K562 (cell line): ENCODE results near the gene KMT2C. TPM values are rescaled to one million over a fixed set of nuclear protein-coding genes. Genes with fewer than 3 reads are reported as not detected.

Source experiments
- ATAC-seq: fragments of 200-7000 bp; cut with Tn5 transposase; 3 replicates; pipeline ENCODE4 v1.9.1; 2020; ENCODE audit warnings: moderate library complexity
- BruUV-seq: library from RNA; stranded (reverse); fragments of 400-500 nt; replicated peaks from 2 replicates; lab custom pipeline; 2021; lab: Mats Ljungman, UMichigan
- CTCF ChIA-PET: fragments of 300-600 bp; formaldehyde crosslinking; extraction: SDS; loops from one replicate; lab custom pipeline; 2021; ENCODE audit warnings: low intra/inter-chr PET ratio; lab: Yijun Ruan, JAX
- POLR2A ChIA-PET: fragments of 300-600, 350-650 bp; sonication (Branson Sonifier 250); formaldehyde crosslinking; extraction: SDS; loops from one replicate; lab custom pipeline; 2021; ENCODE audit warnings: antibody characterized with exemption, inconsistent platforms; lab: Yijun Ruan, JAX
- DNase-seq, 4 experiments: peaks; one replicate each; pipeline versions ENCODE4 v3.0.0 to v3.0.0-alpha.2; 2011 to 2018; ENCODE audit warnings: low spot score in 3 of 4, mixed read lengths in 3 of 4; ENCODE audit errors: extremely low read depth in 1 of 4
- FAIRE-seq: peaks from 2 replicates; lab custom pipeline; 2011; peaks lifted over from hg19 to GRCh38; lab: Jason Lieb, UNC
- H2AFZ ChIP-seq: 2 replicates; pipeline ENCODE4 v1.6.0; 2011; ENCODE audit warnings: low read depth, low read length, control low read depth, inconsistent platforms
- H3K27ac ChIP-seq: fragments of 200-600 bp; 3 replicates; pipeline ENCODE4 v1.8.0; 2011; ENCODE audit warnings: low read depth, mild to moderate bottlenecking, control low read depth, inconsistent platforms, low read length, moderate library complexity, mixed read lengths; ENCODE audit errors: extremely low read depth
- H3K27me3 ChIP-seq, 2 experiments: fragments of 300-600 bp in 1 of 2; 2 replicates in 1 of 2; 3 replicates in 1 of 2; pipeline versions ENCODE4 v1.6.0 to v1.8.0; 2011; ENCODE audit warnings: inconsistent platforms in 2 of 2, low read length in 2 of 2, mild to moderate bottlenecking in 1 of 2, mixed read lengths in 1 of 2, moderate library complexity in 1 of 2; ENCODE audit not compliant: control insufficient read depth in 2 of 2, insufficient read depth in 2 of 2
- H3K36me3 ChIP-seq: fragments of 300-600 bp; 3 replicates; pipeline ENCODE4 v1.8.0; 2011; ENCODE audit warnings: mild to moderate bottlenecking, low read length, inconsistent platforms; ENCODE audit not compliant: control insufficient read depth, insufficient read depth
- H3K4me1 ChIP-seq, 2 experiments: fragments of 200-600 bp in 1 of 2; replicated peaks in 1 of 2; 2 replicates in 1 of 2; 3 replicates in 1 of 2; pipeline versions ENCODE4 v1.5.1 to v1.8.0; 2011; ENCODE audit warnings: inconsistent platforms in 2 of 2, low read length in 2 of 2, mild to moderate bottlenecking in 1 of 2, mixed read lengths in 1 of 2, moderate library complexity in 1 of 2; ENCODE audit not compliant: control insufficient read depth in 2 of 2, insufficient read depth in 2 of 2
- H3K4me2 ChIP-seq: 2 replicates; pipeline ENCODE4 v1.6.1; 2011; ENCODE audit warnings: low read length, control low read depth, inconsistent platforms, mixed read lengths; ENCODE audit not compliant: insufficient read depth
- H3K4me3 ChIP-seq: fragments of 200-600 bp; sonication (generic), shearing (Covaris generic); 2 replicates; pipeline ENCODE4 v1.5.1; 2016; ENCODE audit warnings: control low read depth, inconsistent platforms
- H3K79me2 ChIP-seq: fragments of 200-600 bp; 3 replicates; pipeline ENCODE4 v1.8.0; 2011; ENCODE audit warnings: low read length, inconsistent platforms; ENCODE audit not compliant: control insufficient read depth, insufficient read depth
- H3K9ac ChIP-seq, 2 experiments: 2 replicates each; pipeline versions ENCODE4 v1.6.0 to v1.6.1; 2011; ENCODE audit warnings: low read depth in 2 of 2, low read length in 2 of 2, control low read depth in 1 of 2, inconsistent platforms in 1 of 2, mild to moderate bottlenecking in 1 of 2, mixed read lengths in 1 of 2; ENCODE audit not compliant: insufficient read depth in 1 of 2
- H3K9me1 ChIP-seq: one replicate; pipeline ENCODE4 v1.6.0; 2011; ENCODE audit warnings: inconsistent platforms, mild to moderate bottlenecking, low read length, moderate library complexity; ENCODE audit not compliant: control insufficient read depth, insufficient read depth
- H3K9me3 ChIP-seq: replicated peaks from 2 replicates; pipeline ENCODE4 v1.5.1; 2011; ENCODE audit warnings: low read depth, low read length, inconsistent platforms; ENCODE audit not compliant: control insufficient read depth, insufficient read depth
- H4K20me1 ChIP-seq: replicated peaks from 2 replicates; pipeline ENCODE4 v1.6.1; 2011; ENCODE audit warnings: low read length, inconsistent platforms, mixed read lengths; ENCODE audit not compliant: control insufficient read depth, insufficient read depth
- CBX3 ChIP-seq, 2 experiments: IDR thresholded peaks; 1 replicate in 1 of 2; 2 replicates in 1 of 2; pipeline ENCODE4 v1.6.1; 2012; ENCODE audit warnings: inconsistent platforms in 2 of 2, low read length in 2 of 2, borderline replicate concordance in 1 of 2, control low read depth in 1 of 2
- DMBX1 ChIP-seq: fragments of 250-450 bp; sonication (Bioruptor Pico); IDR thresholded peaks from 2 replicates; pipeline ENCODE4 v1.8.0; 2022; ENCODE audit warnings: inconsistent platforms, mild to moderate bottlenecking, moderate library complexity, borderline replicate concordance
- ETV1 ChIP-seq: fragments of 450-650 bp; conservative IDR thresholded peaks from 2 replicates; pipeline ENCODE4 v1.6.1; 2016; ENCODE audit warnings: missing genetic modification characterization, control low read depth, low read depth, missing compliant biosample characterization
- GABPB2 ChIP-seq: fragments of 250-450 bp; sonication (Bioruptor Pico); conservative IDR thresholded peaks from 2 replicates; pipeline ENCODE4 v1.5.1; 2021; ENCODE audit warnings: mild to moderate bottlenecking
- ZBTB9 ChIP-seq: fragments of 450-650 bp; formaldehyde crosslinking; IDR thresholded peaks from 2 replicates; pipeline ENCODE4 v1.4.0; 2020; ENCODE audit warnings: mild to moderate bottlenecking, moderate library complexity
- ZC3H4 ChIP-seq: sonication (generic); formaldehyde crosslinking; IDR thresholded peaks from 2 replicates; pipeline ENCODE4 v1.9.0; 2021; ENCODE audit warnings: missing genetic modification reagents, borderline replicate concordance
- ZNF146 ChIP-seq: IDR thresholded peaks from one replicate; pipeline ENCODE4 v1.6.1; 2018; ENCODE audit warnings: missing compliant biosample characterization; ENCODE audit not compliant: unreplicated experiment
- ZNF449 ChIP-seq: fragments of 250-450 bp; sonication (Bioruptor Pico); IDR thresholded peaks from 2 replicates; pipeline ENCODE4 v1.8.0; 2022; ENCODE audit warnings: moderate library complexity, mild to moderate bottlenecking, inconsistent platforms
- WGBS: fragments of 100-300 bp; shearing (Covaris generic); methylation state at CpG from one replicate; pipeline ENCODE4 v1.1.6; 2016; ENCODE audit warnings: low coverage, mixed read lengths; ENCODE audit not compliant: insufficient coverage; ENCODE audit errors: missing lambda C conversion rate; 5-methylcytosine and 5-hydroxymethylcytosine counted together
- in situ Hi-C: fragments of 300-500 bp; cut with MboI; formaldehyde crosslinking; loops from 4 replicates; pipeline ENCODE4 v1.15.0; 2018; ENCODE audit warnings: inconsistent platforms, mixed read lengths
- intact Hi-C: fragments of 100-400 bp; cut with micrococcal nuclease; formaldehyde crosslinking; loops from 2 replicates; pipeline ENCODE4 v1.14.2; 2022
- polyA plus RNA-seq, 8 experiments: library from polyadenylated mRNA; depleted of rRNA in 4 of 8; stranded (reverse) in 5 of 8; unstranded in 3 of 8; fragments of >200 nt; fragmentation: Nextera tagmentation in 2 of 8; fragmentation: Illumina TruSeq in 1 of 8; extraction: Ambion mirVana in 2 of 8; extraction: Trizol in 1 of 8; gene quantifications; 2 replicates each; pipeline versions ENCODE4 v1.2.1 to v1.2.3, GENCODE V29; 2011 to 2014; ENCODE audit warnings: inconsistent platforms in 1 of 8, missing spikeins in 1 of 8
- total RNA-seq, 7 experiments: library from RNA; depleted of rRNA in 6 of 7; stranded (reverse); fragments of >200 nt in 6 of 7; fragmentation: Illumina TruSeq in 2 of 7; extraction: Trizol in 2 of 7; gene quantifications; 2 replicates each; pipeline versions ENCODE4 v1.2.1 to v1.2.3, GENCODE V29; 2011 to 2021; ENCODE audit warnings: low replicate concordance in 1 of 7
- TF ChIP-seq, protein P1 (sequence below): fragments of 250-450 bp; sonication (Bioruptor Pico); IDR thresholded peaks from 2 replicates; pipeline ENCODE4 v1.4.0; 2020
- TF ChIP-seq, protein P2 (sequence below): fragments of 150-350 bp; IDR thresholded peaks from 2 replicates; pipeline ENCODE4 v1.6.1; 2014; ENCODE audit warnings: low read depth, mild to moderate bottlenecking, low read length, borderline replicate concordance

The KMT2C gene
- total and polyA plus RNA-seq, 9 of the 15 experiments (the other 6 are each of a cell fraction or from before 2014, with no cell fraction given), result 4.9 to 67.8 (median 27.1) TPM

- peaks cover 5% of the 10 kb centered on the region for H3K9me3 ChIP-seq
- no peaks in the 10 kb centered on the region for H4K20me1 ChIP-seq
- H3K36me3 ChIP-seq, result peaks cover 89% of the 10 kb centered on the region
- DNase-seq, result no peak
- no peaks in the 10 kb centered on the region for H3K79me2 ChIP-seq
- ATAC-seq, result no peak
- ChIA-PET POLR2A (no interaction called here), CTCF (no interaction called here)
- H3K27me3 ChIP-seq, result no peaks in the 10 kb centered on the region; a peak in 1 of 5 replicates
- H2AFZ ChIP-seq, result no peak overlapping the region
- no peak overlapping the region for H3K4me3 ChIP-seq
- in situ Hi-C loops, result no loop called here
- WGBS, result 91% methylated on average over 7 of the region's 7 CpGs
- H3K4me2 ChIP-seq, result no peak overlapping the region
- no peak for FAIRE-seq
- no peaks in the 10 kb centered on the region for H3K9me1 ChIP-seq
- no peaks in the 10 kb centered on the region for H3K4me1 ChIP-seq
- H3K9ac ChIP-seq, result no peak overlapping the region
- intact Hi-C loops, result no loop called here
- no peak overlapping the region for H3K27ac ChIP-seq
- no TSS peak for BruUV-seq
- TF ChIP-seq ZNF146 (CRISPR knock-in tag) (no peak), ZBTB9 (CRISPR knock-in tag) (no peak), CBX3 (IDR thresholded peaks at IDR 0.05; ENCODE audit: borderline replicate concordance in 1 of 2, low read length in 2 of 2) (no peak), ZC3H4 (no peak), ETV1 (tag) (no peak), DMBX1 (CRISPR knock-in tag) (no peak), ZNF449 (CRISPR knock-in tag) (no peak), GABPB2 (CRISPR knock-in tag) (no peak)
- TF ChIP-seq, protein P1, sequence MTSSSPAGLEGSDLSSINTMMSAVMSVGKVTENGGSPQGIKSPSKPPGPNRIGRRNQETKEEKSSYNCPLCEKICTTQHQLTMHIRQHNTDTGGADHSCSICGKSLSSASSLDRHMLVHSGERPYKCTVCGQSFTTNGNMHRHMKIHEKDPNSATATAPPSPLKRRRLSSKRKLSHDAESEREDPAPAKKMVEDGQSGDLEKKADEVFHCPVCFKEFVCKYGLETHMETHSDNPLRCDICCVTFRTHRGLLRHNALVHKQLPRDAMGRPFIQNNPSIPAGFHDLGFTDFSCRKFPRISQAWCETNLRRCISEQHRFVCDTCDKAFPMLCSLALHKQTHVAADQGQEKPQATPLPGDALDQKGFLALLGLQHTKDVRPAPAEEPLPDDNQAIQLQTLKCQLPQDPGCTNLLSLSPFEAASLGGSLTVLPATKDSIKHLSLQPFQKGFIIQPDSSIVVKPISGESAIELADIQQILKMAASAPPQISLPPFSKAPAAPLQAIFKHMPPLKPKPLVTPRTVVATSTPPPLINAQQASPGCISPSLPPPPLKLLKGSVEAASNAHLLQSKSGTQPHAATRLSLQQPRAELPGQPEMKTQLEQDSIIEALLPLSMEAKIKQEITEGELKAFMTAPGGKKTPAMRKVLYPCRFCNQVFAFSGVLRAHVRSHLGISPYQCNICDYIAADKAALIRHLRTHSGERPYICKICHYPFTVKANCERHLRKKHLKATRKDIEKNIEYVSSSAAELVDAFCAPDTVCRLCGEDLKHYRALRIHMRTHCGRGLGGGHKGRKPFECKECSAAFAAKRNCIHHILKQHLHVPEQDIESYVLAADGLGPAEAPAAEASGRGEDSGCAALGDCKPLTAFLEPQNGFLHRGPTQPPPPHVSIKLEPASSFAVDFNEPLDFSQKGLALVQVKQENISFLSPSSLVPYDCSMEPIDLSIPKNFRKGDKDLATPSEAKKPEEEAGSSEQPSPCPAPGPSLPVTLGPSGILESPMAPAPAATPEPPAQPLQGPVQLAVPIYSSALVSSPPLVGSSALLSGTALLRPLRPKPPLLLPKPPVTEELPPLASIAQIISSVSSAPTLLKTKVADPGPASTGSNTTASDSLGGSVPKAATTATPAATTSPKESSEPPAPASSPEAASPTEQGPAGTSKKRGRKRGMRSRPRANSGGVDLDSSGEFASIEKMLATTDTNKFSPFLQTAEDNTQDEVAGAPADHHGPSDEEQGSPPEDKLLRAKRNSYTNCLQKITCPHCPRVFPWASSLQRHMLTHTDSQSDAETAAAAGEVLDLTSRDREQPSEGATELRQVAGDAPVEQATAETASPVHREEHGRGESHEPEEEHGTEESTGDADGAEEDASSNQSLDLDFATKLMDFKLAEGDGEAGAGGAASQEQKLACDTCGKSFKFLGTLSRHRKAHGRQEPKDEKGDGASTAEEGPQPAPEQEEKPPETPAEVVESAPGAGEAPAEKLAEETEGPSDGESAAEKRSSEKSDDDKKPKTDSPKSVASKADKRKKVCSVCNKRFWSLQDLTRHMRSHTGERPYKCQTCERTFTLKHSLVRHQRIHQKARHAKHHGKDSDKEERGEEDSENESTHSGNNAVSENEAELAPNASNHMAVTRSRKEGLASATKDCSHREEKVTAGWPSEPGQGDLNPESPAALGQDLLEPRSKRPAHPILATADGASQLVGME (CRISPR knock-in tag), result no peak
- TF ChIP-seq, protein P2, sequence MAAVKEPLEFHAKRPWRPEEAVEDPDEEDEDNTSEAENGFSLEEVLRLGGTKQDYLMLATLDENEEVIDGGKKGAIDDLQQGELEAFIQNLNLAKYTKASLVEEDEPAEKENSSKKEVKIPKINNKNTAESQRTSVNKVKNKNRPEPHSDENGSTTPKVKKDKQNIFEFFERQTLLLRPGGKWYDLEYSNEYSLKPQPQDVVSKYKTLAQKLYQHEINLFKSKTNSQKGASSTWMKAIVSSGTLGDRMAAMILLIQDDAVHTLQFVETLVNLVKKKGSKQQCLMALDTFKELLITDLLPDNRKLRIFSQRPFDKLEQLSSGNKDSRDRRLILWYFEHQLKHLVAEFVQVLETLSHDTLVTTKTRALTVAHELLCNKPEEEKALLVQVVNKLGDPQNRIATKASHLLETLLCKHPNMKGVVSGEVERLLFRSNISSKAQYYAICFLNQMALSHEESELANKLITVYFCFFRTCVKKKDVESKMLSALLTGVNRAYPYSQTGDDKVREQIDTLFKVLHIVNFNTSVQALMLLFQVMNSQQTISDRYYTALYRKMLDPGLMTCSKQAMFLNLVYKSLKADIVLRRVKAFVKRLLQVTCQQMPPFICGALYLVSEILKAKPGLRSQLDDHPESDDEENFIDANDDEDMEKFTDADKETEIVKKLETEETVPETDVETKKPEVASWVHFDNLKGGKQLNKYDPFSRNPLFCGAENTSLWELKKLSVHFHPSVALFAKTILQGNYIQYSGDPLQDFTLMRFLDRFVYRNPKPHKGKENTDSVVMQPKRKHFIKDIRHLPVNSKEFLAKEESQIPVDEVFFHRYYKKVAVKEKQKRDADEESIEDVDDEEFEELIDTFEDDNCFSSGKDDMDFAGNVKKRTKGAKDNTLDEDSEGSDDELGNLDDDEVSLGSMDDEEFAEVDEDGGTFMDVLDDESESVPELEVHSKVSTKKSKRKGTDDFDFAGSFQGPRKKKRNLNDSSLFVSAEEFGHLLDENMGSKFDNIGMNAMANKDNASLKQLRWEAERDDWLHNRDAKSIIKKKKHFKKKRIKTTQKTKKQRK, result no peak
These were observed 315.0 kb downstream of the KMT2C start for GRCh38 chr7:152120776-152121175.
